Fibroblast of lung (primary cell): ENCODE results near the gene CFAP68. TPM values are rescaled to one million over a fixed set of nuclear protein-coding genes. Genes with fewer than 3 reads are reported as not detected.

ENCODE experiments used
- DNase-seq, 2 donors: peaks; one replicate each; pipeline versions ENCODE4 v3.0.0 to v3.0.0-alpha.2; 2010; ENCODE audit warnings: low read depth in 2 of 2
- H2AFZ ChIP-seq: 2 replicates; pipeline ENCODE4 v1.5.1; 2012; ENCODE audit warnings: low read length, control low read depth, inconsistent platforms
- H3K27ac ChIP-seq: 2 replicates; pipeline ENCODE4 v1.5.1; 2011; ENCODE audit warnings: low read length, control low read depth; ENCODE audit not compliant: insufficient read depth
- H3K27me3 ChIP-seq: 2 replicates; pipeline ENCODE4 v1.5.1; 2011; ENCODE audit warnings: mild to moderate bottlenecking, low read length; ENCODE audit not compliant: control insufficient read depth, insufficient read depth
- H3K36me3 ChIP-seq: 2 replicates; pipeline ENCODE4 v1.5.1; 2011; ENCODE audit warnings: low read length; ENCODE audit not compliant: control insufficient read depth, insufficient read depth
- H3K4me1 ChIP-seq: 2 replicates; pipeline ENCODE4 v1.5.1; 2011; ENCODE audit warnings: low read length; ENCODE audit not compliant: control insufficient read depth, insufficient read depth; ENCODE audit errors: extremely low read depth
- H3K4me2 ChIP-seq: 2 replicates; pipeline ENCODE4 v1.5.1; 2011; ENCODE audit warnings: low read length, control low read depth; ENCODE audit not compliant: insufficient read depth; ENCODE audit errors: extremely low read depth
- H3K4me3 ChIP-seq, 4 experiments: fragments of 200-600 bp in 1 of 4; sonication (generic) in 1 of 4; replicated peaks in 1 of 4; 2 replicates each; pipeline ENCODE4 v1.5.1; 2011 to 2016; ENCODE audit warnings: low read length in 4 of 4, low read depth in 3 of 4, mild to moderate bottlenecking in 3 of 4, control low read depth in 2 of 4, inconsistent platforms in 1 of 4, mixed read lengths in 1 of 4; ENCODE audit not compliant: insufficient read depth in 1 of 4; ENCODE audit errors: control extremely low read depth in 1 of 4
- H3K79me2 ChIP-seq: 2 replicates; pipeline ENCODE4 v1.5.1; 2012; ENCODE audit warnings: mild to moderate bottlenecking, low read length, inconsistent platforms; ENCODE audit not compliant: control insufficient read depth, insufficient read depth
- H3K9ac ChIP-seq: 2 replicates; pipeline ENCODE4 v1.5.1; 2011; ENCODE audit warnings: mild to moderate bottlenecking, low read length, control low read depth; ENCODE audit not compliant: insufficient read depth
- H3K9me3 ChIP-seq: 2 replicates; pipeline ENCODE4 v1.5.1; 2012; ENCODE audit warnings: low read depth, low read length; ENCODE audit not compliant: control insufficient read depth, insufficient read depth
- H4K20me1 ChIP-seq: 2 replicates; pipeline ENCODE4 v1.5.1; 2011; ENCODE audit warnings: low read length; ENCODE audit not compliant: control insufficient read depth, insufficient read depth; ENCODE audit errors: extremely low read depth
- CTCF ChIP-seq, 2 donors: IDR thresholded peaks in 1 of 2; conservative IDR thresholded peaks in 1 of 2; 1 replicate in 1 of 2; 2 replicates in 1 of 2; pipeline ENCODE4 v1.5.1; 2011 to 2012; ENCODE audit warnings: low read length in 2 of 2, control low read depth in 1 of 2, inconsistent platforms in 1 of 2, low read depth in 1 of 2, mild to moderate bottlenecking in 1 of 2
- EZH2 ChIP-seq: IDR thresholded peaks from 2 replicates; pipeline ENCODE4 v1.5.1; 2012; ENCODE audit warnings: low read length, control low read depth, mild to moderate bottlenecking; ENCODE audit errors: missing control alignments
- polyA plus RNA-seq, 2 donors: library from polyadenylated mRNA; depleted of rRNA in 1 of 2; stranded (reverse) in 1 of 2; unstranded in 1 of 2; fragments of >200 nt; gene quantifications; 2 replicates each; pipeline ENCODE4 v1.2.1, GENCODE V29; 2011 to 2012; ENCODE audit warnings: missing spikeins in 1 of 2
- total RNA-seq: library from RNA; depleted of rRNA; stranded (reverse); fragments of >200 nt; gene quantifications from 2 replicates; pipeline ENCODE4 v1.2.1, GENCODE V29; 2014

Gene CFAP68
- total and polyA plus RNA-seq, 2 donors (not counting 1 experiment from before 2014, with no cell fraction given), result 19.3 to 21.1 TPM

GRCh38 chr11:111934306-111934705 lies 55.0 kb downstream of the CFAP68 start:
- Histone ChIP-seq H3K79me2 (no peaks in the 10 kb centered on the region), H3K4me1 (peaks cover 13% of the 10 kb centered on the region), H4K20me1 (no peaks in the 10 kb centered on the region), H3K9ac (no peak overlapping the region), H3K4me2 (no peak overlapping the region), H3K27me3 (no peaks in the 10 kb centered on the region), H2AFZ (no peak overlapping the region), H3K9me3 (no peaks in the 10 kb centered on the region), H3K36me3 (no peaks in the 10 kb centered on the region), H3K27ac (no peak overlapping the region), H3K4me3 (no peak overlapping the region)
- DNase-seq, result no peak
- no peak for TF ChIP-seq EZH2
- no peak for TF ChIP-seq CTCF (conservative IDR thresholded peaks at IDR 0.05 in 1 of 2, IDR thresholded peaks at IDR 0.05 in 1 of 2; ENCODE audit: low read depth in 1 of 2, low read length in 2 of 2)

Other genes with a start within 250 kb of the CFAP68 start
- 20.8 and 43.1 TPM in 2 replicates for gene PPP2R1B, start 113.2 kb upstream of the CFAP68 start, total RNA-seq
- gene PPP2R1B, start 113.2 kb upstream of the CFAP68 start, polyA plus RNA-seq, result 35.8 and 40.3 TPM in 2 replicates
- 26.5 and 30.9 TPM in 2 replicates for gene ALG9, start 8.0 kb upstream of the CFAP68 start, total RNA-seq
- gene ALG9, start 8.0 kb upstream of the CFAP68 start, polyA plus RNA-seq, result 33.4 and 43.8 TPM in 2 replicates
- 1.8 and 2.6 TPM in 2 replicates for gene FDXACB1, start 376 bp upstream of the CFAP68 start, total RNA-seq
- 1.7 and 3.4 TPM in 2 replicates for gene FDXACB1, start 376 bp upstream of the CFAP68 start, polyA plus RNA-seq
- 28.5 and 51.2 TPM in 2 replicates for gene CRYAB, start 32.2 kb downstream of the CFAP68 start, total RNA-seq
- 30.0 and 48.1 TPM in 2 replicates for gene CRYAB, start 32.2 kb downstream of the CFAP68 start, polyA plus RNA-seq
- 2.1 and 2.8 TPM in 2 replicates for gene HSPB2, start 33.2 kb downstream of the CFAP68 start, total RNA-seq
- 0.94 and 2.5 TPM in 2 replicates for gene HSPB2, start 33.2 kb downstream of the CFAP68 start, polyA plus RNA-seq
- gene C11orf52, start 39.4 kb downstream of the CFAP68 start, total RNA-seq, result 0.51 and 0.99 TPM in 2 replicates
- 0.32 and 1.3 TPM in 2 replicates for gene C11orf52, start 39.4 kb downstream of the CFAP68 start, polyA plus RNA-seq
- gene DIXDC1, start 57.8 kb downstream of the CFAP68 start, total RNA-seq, result 18.2 and 19.8 TPM in 2 replicates
- 8.4 and 14.3 TPM in 2 replicates for gene DIXDC1, start 57.8 kb downstream of the CFAP68 start, polyA plus RNA-seq
- gene DLAT, start 145.9 kb downstream of the CFAP68 start, total RNA-seq, result 26.2 and 33.9 TPM in 2 replicates
- gene DLAT, start 145.9 kb downstream of the CFAP68 start, polyA plus RNA-seq, result 37.8 and 48.8 TPM in 2 replicates
- gene PIH1D2, start 194.5 kb downstream of the CFAP68 start, total RNA-seq, result 1.5 TPM in 2 replicates
- 1.7 and 1.9 TPM in 2 replicates for gene PIH1D2, start 194.5 kb downstream of the CFAP68 start, polyA plus RNA-seq
- gene NKAPD1, start 194.8 kb downstream of the CFAP68 start, total RNA-seq, result 25.8 and 26.2 TPM in 2 replicates
- 24.1 and 27.5 TPM in 2 replicates for gene NKAPD1, start 194.8 kb downstream of the CFAP68 start, polyA plus RNA-seq
- 46.7 and 55.3 TPM in 2 replicates for gene TIMM8B, start 207.2 kb downstream of the CFAP68 start, total RNA-seq
- 61.7 and 75.3 TPM in 2 replicates for gene TIMM8B, start 207.2 kb downstream of the CFAP68 start, polyA plus RNA-seq
- gene SDHD, start 207.3 kb downstream of the CFAP68 start, total RNA-seq, result 186 and 203 TPM in 2 replicates
- gene SDHD, start 207.3 kb downstream of the CFAP68 start, polyA plus RNA-seq, result 148 and 176 TPM in 2 replicates